Measurements from ENCODE around the gene CYGB. TPM values are rescaled to one million over a fixed set of nuclear protein-coding genes. Genes with fewer than 3 reads are reported as not detected.
A peak's percentile ranks its signal among the peaks of the same experiment; 100 is the strongest.

CYGB gene
- polyA plus RNA-seq, 1 donor (not counting 4 experiments of a cell fraction or from before 2014, with no cell fraction given): 10.3 TPM

- Histone ChIP-seq H3K4me3 (ENCODE audit: control insufficient read depth in 2 of 3, extremely low read depth in 1 of 3, insufficient read depth in 2 of 3, low read depth in 1 of 3, low read length in 3 of 3) (peak overlapping the region in 1 of 3 experiments; percentile 48), H3K9me1 (ENCODE audit: control insufficient read depth, extremely low read depth, insufficient read depth, low read length) (no peaks in the 10 kb centered on the region), H3K4me2 (ENCODE audit: control insufficient read depth, extremely low read depth, insufficient read depth, low read depth, low read length) (peak overlapping the region; percentile 72), H3K4me1 (ENCODE audit: control insufficient read depth, extremely low read depth, insufficient read depth, low read length) (peaks cover 43% of the 10 kb centered on the region), H4K20me1 (ENCODE audit: control insufficient read depth, extremely low read depth, insufficient read depth, low read length) (no peaks in the 10 kb centered on the region), H3K9me3 (ENCODE audit: control insufficient read depth, low read depth, low read length) (no peaks in the 10 kb centered on the region), H3K27ac (ENCODE audit: control insufficient read depth, insufficient read depth, low read length) (peak overlapping the region; percentile 89), H3K27me3 (ENCODE audit: control insufficient read depth, extremely low read depth, insufficient read depth, low read length) (peaks cover 32% of the 10 kb centered on the region), H3K36me3 (ENCODE audit: control insufficient read depth in 2 of 2, extremely low read depth in 1 of 2, insufficient read depth in 2 of 2, low read length in 2 of 2) (peaks cover 0 to 7% of the 10 kb centered on the region in 2 experiments), H3K79me2 (ENCODE audit: control insufficient read depth, insufficient read depth, low read length) (peaks cover 14% of the 10 kb centered on the region), H2AFZ (ENCODE audit: control insufficient read depth, low read length) (no peak overlapping the region), H3K9ac (ENCODE audit: control insufficient read depth, extremely low read depth, insufficient read depth, low read length) (peak overlapping the region; percentile 73)
- TF ChIP-seq CTCF (optimal IDR thresholded peaks at IDR 0.05 in 1 of 3, IDR thresholded peaks at IDR 0.05 in 1 of 3, conservative IDR thresholded peaks at IDR 0.05 in 1 of 3; ENCODE audit: extremely low read depth in 1 of 3, insufficient read depth in 2 of 3, low read length in 3 of 3): no peak
- TF ChIP-seq EZH2 (IDR thresholded peaks at IDR 0.05; ENCODE audit: low read length): no peak
- dilution Hi-C loops (cut with MboI; ENCODE audit: extremely low pct_ligation_motif_present, low sequenced_read_pairs): no loop called here
- DNase-seq (ENCODE audit: low read depth, low spot score) (no peak), FAIRE-seq (peak; percentile 88)
Observed at GRCh38 chr17:76546556-76547182, 9.2 kb upstream of the CYGB start.

- Histone ChIP-seq H3K79me2 (ENCODE audit: control insufficient read depth, insufficient read depth, low read length) (peaks cover 14% of the 10 kb centered on the region), H3K9ac (ENCODE audit: control insufficient read depth, extremely low read depth, insufficient read depth, low read length) (peak overlapping the region; percentile 73), H3K27me3 (ENCODE audit: control insufficient read depth, extremely low read depth, insufficient read depth, low read length) (peaks cover 32% of the 10 kb centered on the region), H3K36me3 (ENCODE audit: control insufficient read depth in 2 of 2, extremely low read depth in 1 of 2, insufficient read depth in 2 of 2, low read length in 2 of 2) (peaks cover 0 to 7% of the 10 kb centered on the region in 2 experiments), H3K27ac (ENCODE audit: control insufficient read depth, insufficient read depth, low read length) (peak overlapping the region; percentile 89), H3K9me3 (ENCODE audit: control insufficient read depth, low read depth, low read length) (no peaks in the 10 kb centered on the region), H2AFZ (ENCODE audit: control insufficient read depth, low read length) (no peak overlapping the region), H3K4me1 (ENCODE audit: control insufficient read depth, extremely low read depth, insufficient read depth, low read length) (peaks cover 41% of the 10 kb centered on the region), H3K4me3 (ENCODE audit: control insufficient read depth in 2 of 3, extremely low read depth in 1 of 3, insufficient read depth in 2 of 3, low read depth in 1 of 3, low read length in 3 of 3) (peak overlapping the region in 1 of 3 experiments; percentile 9), H3K4me2 (ENCODE audit: control insufficient read depth, extremely low read depth, insufficient read depth, low read depth, low read length) (peak overlapping the region; percentile 72), H4K20me1 (ENCODE audit: control insufficient read depth, extremely low read depth, insufficient read depth, low read length) (no peaks in the 10 kb centered on the region), H3K9me1 (ENCODE audit: control insufficient read depth, extremely low read depth, insufficient read depth, low read length) (no peaks in the 10 kb centered on the region)
- DNase-seq (ENCODE audit: low read depth, low spot score): no peak
- TF ChIP-seq EZH2 (IDR thresholded peaks at IDR 0.05; ENCODE audit: low read length) (no peak), CTCF (optimal IDR thresholded peaks at IDR 0.05 in 1 of 3, IDR thresholded peaks at IDR 0.05 in 1 of 3, conservative IDR thresholded peaks at IDR 0.05 in 1 of 3; ENCODE audit: extremely low read depth in 1 of 3, insufficient read depth in 2 of 3, low read length in 3 of 3) (no peak)
- dilution Hi-C loops (cut with MboI; ENCODE audit: extremely low pct_ligation_motif_present, low sequenced_read_pairs): no loop called here
- FAIRE-seq: no peak
Observed at GRCh38 chr17:76545918-76546555, 8.5 kb upstream of the CYGB start.
